ENCODE data around the gene KCNQ5. TPM values are rescaled to one million over a fixed set of nuclear protein-coding genes. Genes with fewer than 3 reads are reported as not detected.
"Not testable (repeated sequence)": the region's sequence is repeated elsewhere in the genome, so short reads cannot be mapped to it uniquely, and the experiment has no call there.

The KCNQ5 gene
- total RNA-seq, 6 donors from 2014 or later = 0.30 to 3.1 (median 0.32) TPM

- peaks cover 0 to 6% (median 2%) of the 10 kb centered on the region in 4 donors for H3K4me1 ChIP-seq
- DNase-seq (no peak), ATAC-seq (ENCODE audit: low FRiP score in 2 of 2) (no peak)
- no peak overlapping the region for H3K4me3 ChIP-seq
- TF ChIP-seq EP300 (IDR thresholded peaks at IDR 0.05) (no peak), CTCF (IDR thresholded peaks at IDR 0.05) (no peak), POLR2A (IDR thresholded peaks at IDR 0.05) (no peak), POLR2AphosphoS5 (IDR thresholded peaks at IDR 0.05) (no peak)
- no peaks in the 10 kb centered on the region for H3K36me3 ChIP-seq
- WGBS, 2 donors = 83 to 87% methylated on average over 2 of the region's 2 CpGs
- no peak overlapping the region for H3K27ac ChIP-seq
- H3K9me3 ChIP-seq = no peaks in the 10 kb centered on the region
- H3K27me3 ChIP-seq = no peaks in the 10 kb centered on the region
Measured at GRCh38 chr6:73182021-73182607, 560.2 kb downstream of the KCNQ5 start.

GRCh38 chr6:73193302-73193701 is 571.4 kb downstream of the KCNQ5 start:
- H3K27ac ChIP-seq; H3K4me3 ChIP-seq; H3K4me1 ChIP-seq; ATAC-seq (ENCODE audit: low FRiP score in 2 of 2); H3K36me3 ChIP-seq; H3K27me3 ChIP-seq; DNase-seq; H3K9me3 ChIP-seq: not testable (repeated sequence)
- 88 to 99% methylated on average over 4 of the region's 4 CpGs for WGBS, 2 donors

DNA sequence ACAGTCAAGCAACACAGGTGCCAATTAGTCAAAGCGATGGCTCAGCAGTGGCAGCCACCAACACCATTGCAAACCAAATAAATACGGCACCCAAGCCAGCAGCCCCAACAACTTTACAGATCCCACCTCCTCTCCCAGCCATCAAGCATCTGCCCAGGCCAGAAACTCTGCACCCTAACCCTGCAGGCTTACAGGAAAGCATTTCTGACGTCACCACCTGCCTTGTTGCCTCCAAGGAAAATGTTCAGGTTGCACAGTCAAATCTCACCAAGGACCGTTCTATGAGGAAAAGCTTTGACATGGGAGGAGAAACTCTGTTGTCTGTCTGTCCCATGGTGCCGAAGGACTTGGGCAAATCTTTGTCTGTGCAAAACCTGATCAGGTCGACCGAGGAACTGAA is 572.9 kb downstream of the KCNQ5 start:
- DNase-seq = no peak
- Histone ChIP-seq H3K27ac (no peak overlapping the region), H3K9me3 (no peaks in the 10 kb centered on the region), H3K4me3 (no peak overlapping the region), H3K4me1 (no peaks in the 10 kb centered on the region), H3K27me3 (no peaks in the 10 kb centered on the region), H3K36me3 (no peaks in the 10 kb centered on the region)
- TF ChIP-seq EP300 (IDR thresholded peaks at IDR 0.05) = no peak
- no peak for TF ChIP-seq POLR2A (IDR thresholded peaks at IDR 0.05)
- TF ChIP-seq POLR2AphosphoS5 (IDR thresholded peaks at IDR 0.05) = no peak
- no peak for TF ChIP-seq CTCF (IDR thresholded peaks at IDR 0.05)
- ATAC-seq (ENCODE audit: low FRiP score in 2 of 2) = no peak
- 90 to 94% methylated on average over 5 to 7 of the region's 7 CpGs for WGBS, 2 donors

- 93% methylated on average over 3 of the region's 3 CpGs for WGBS, 2 donors
Measured at GRCh38 chr6:73200247-73200646, 578.4 kb downstream of the KCNQ5 start.

DNA sequence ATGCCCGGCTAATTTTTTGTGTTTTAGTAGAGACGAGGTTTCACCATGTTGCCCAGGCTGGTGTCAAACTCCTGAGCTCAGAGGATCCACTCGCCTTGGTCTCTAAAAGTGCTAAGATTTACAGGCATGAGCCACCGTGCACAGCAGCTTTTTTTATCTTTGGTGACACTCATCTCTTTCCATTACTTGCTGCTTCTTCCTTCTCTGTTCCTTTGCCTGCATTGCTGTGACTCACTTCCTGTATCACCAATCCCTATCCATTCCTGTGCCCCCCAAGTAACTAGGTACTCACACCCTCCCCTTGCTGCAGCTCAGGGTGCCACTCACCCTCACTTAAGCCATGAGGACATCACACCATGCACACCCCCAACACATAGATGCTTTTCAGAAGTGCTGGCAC is 578.9 kb downstream of the KCNQ5 start:
- Histone ChIP-seq H3K9me3 (no peaks in the 10 kb centered on the region), H3K36me3 (no peaks in the 10 kb centered on the region), H3K4me3 (no peak overlapping the region), H3K27me3 (no peaks in the 10 kb centered on the region), H3K4me1 (no peaks in the 10 kb centered on the region), H3K27ac (no peak overlapping the region)
- 70 to 92% methylated on average over 4 of the region's 4 CpGs for WGBS, 2 donors
- TF ChIP-seq POLR2AphosphoS5 (IDR thresholded peaks at IDR 0.05) (no peak), POLR2A (IDR thresholded peaks at IDR 0.05) (no peak), EP300 (IDR thresholded peaks at IDR 0.05) (no peak), CTCF (IDR thresholded peaks at IDR 0.05) (no peak)
- DNase-seq (no peak), ATAC-seq (ENCODE audit: low FRiP score in 2 of 2) (no peak)

More at GRCh38 chr6:73200247-73200646, 578.4 kb downstream of the KCNQ5 start:
- no peaks in the 10 kb centered on the region for H3K4me1 ChIP-seq
- H3K27ac ChIP-seq = no peak overlapping the region
- H3K9me3 ChIP-seq = no peaks in the 10 kb centered on the region
- ATAC-seq (ENCODE audit: low FRiP score in 2 of 2) (no peak), DNase-seq (no peak)
- no peak overlapping the region for H3K4me3 ChIP-seq
- no peak for TF ChIP-seq EP300 (IDR thresholded peaks at IDR 0.05)
- no peak for TF ChIP-seq POLR2A (IDR thresholded peaks at IDR 0.05)
- no peak for TF ChIP-seq CTCF (IDR thresholded peaks at IDR 0.05)
- no peak for TF ChIP-seq POLR2AphosphoS5 (IDR thresholded peaks at IDR 0.05)
- H3K27me3 ChIP-seq = no peaks in the 10 kb centered on the region
- no peaks in the 10 kb centered on the region for H3K36me3 ChIP-seq
